HepG2 (cell line): ENCODE data around the gene UBAP2. TPM values are rescaled to one million over a fixed set of nuclear protein-coding genes. Genes with fewer than 3 reads are reported as not detected.

ENCODE experiments used
- ATM ChIP-seq: fragments of 450-650 bp; IDR thresholded peaks from 2 replicates; pipeline ENCODE4 v1.7.1; 2017; ENCODE audit warnings: mild to moderate bottlenecking, borderline replicate concordance
- CERS6 ChIP-seq: sonication (generic); formaldehyde crosslinking; IDR thresholded peaks from 2 replicates; pipeline ENCODE4 v1.5.0; 2020; ENCODE audit warnings: missing genetic modification reagents
- CHD4 ChIP-seq: fragments of 200-600 bp; sonication (generic); IDR thresholded peaks from 2 replicates; pipeline ENCODE4 v1.7.0; 2017; ENCODE audit warnings: mild to moderate bottlenecking, low read length, borderline replicate concordance
- CREB1 ChIP-seq, 2 experiments: fragments of 450-650 bp in 1 of 2; IDR thresholded peaks; 2 replicates each; pipeline ENCODE4 v1.6.1; 2016 to 2017; ENCODE audit warnings: control low read depth in 1 of 2, mild to moderate bottlenecking in 1 of 2, missing compliant biosample characterization in 1 of 2, missing genetic modification characterization in 1 of 2
- FLYWCH1 ChIP-seq: sonication (generic); formaldehyde crosslinking; IDR thresholded peaks from 2 replicates; pipeline ENCODE4 v1.8.1; 2023; ENCODE audit warnings: mild to moderate bottlenecking, missing genetic modification reagents
- FOSL1 ChIP-seq: sonication (generic); formaldehyde crosslinking; IDR thresholded peaks from 2 replicates; pipeline ENCODE4 v1.9.0; 2021; ENCODE audit warnings: missing genetic modification reagents, borderline replicate concordance
- GATA4 ChIP-seq: sonication (generic); IDR thresholded peaks from 2 replicates; pipeline ENCODE4 v1.6.1; 2016; ENCODE audit warnings: antibody characterized with exemption, low read depth, borderline replicate concordance
- HNRNPK ChIP-seq: fragments of 200-400 bp; formaldehyde crosslinking; IDR thresholded peaks from 2 replicates; pipeline ENCODE4 v1.6.1; 2018; ENCODE audit warnings: low read length, low read depth, moderate library complexity, mild to moderate bottlenecking; ENCODE audit not compliant: poor library complexity, severe bottlenecking
- KDM6A ChIP-seq: IDR thresholded peaks from 2 replicates; pipeline ENCODE4 v1.6.1; 2016; ENCODE audit warnings: low read depth
- KMT2B ChIP-seq: IDR thresholded peaks from 2 replicates; pipeline ENCODE4 v1.6.1; 2016; ENCODE audit warnings: missing genetic modification reagents, missing compliant biosample characterization
- MED1 ChIP-seq: sonication (generic); formaldehyde crosslinking; IDR thresholded peaks from 2 replicates; pipeline ENCODE4 v1.4.0; 2020; ENCODE audit warnings: missing genetic modification reagents
- MTF1 ChIP-seq: sonication (generic); formaldehyde crosslinking; IDR thresholded peaks from 2 replicates; pipeline ENCODE4 v1.5.0; 2020; ENCODE audit warnings: missing genetic modification reagents
- PATZ1 ChIP-seq: sonication (generic); formaldehyde crosslinking; IDR thresholded peaks from 2 replicates; pipeline ENCODE4 v1.4.0; 2020; ENCODE audit warnings: missing genetic modification reagents
- POLR2A ChIP-seq, 2 experiments: IDR thresholded peaks; 2 replicates each; pipeline ENCODE4 v1.6.1; 2011; ENCODE audit warnings: low read depth in 2 of 2, low read length in 2 of 2, mild to moderate bottlenecking in 1 of 2, moderate library complexity in 1 of 2; ENCODE audit not compliant: insufficient read depth in 1 of 2
- PRDM4 ChIP-seq: sonication (generic); formaldehyde crosslinking; IDR thresholded peaks from 2 replicates; pipeline ENCODE4 v1.9.0; 2021; ENCODE audit warnings: missing genetic modification reagents, borderline replicate concordance
- RFXANK ChIP-seq: IDR thresholded peaks from 2 replicates; pipeline ENCODE4 v1.6.1; 2016
- SP5 ChIP-seq: IDR thresholded peaks from 2 replicates; pipeline ENCODE4 v1.6.1; 2016; ENCODE audit warnings: low read depth, borderline replicate concordance
- TRIM24 ChIP-seq: sonication (generic); formaldehyde crosslinking; IDR thresholded peaks from 2 replicates; pipeline ENCODE4 v1.8.0; 2022; ENCODE audit warnings: mild to moderate bottlenecking, missing genetic modification reagents
- YEATS4 ChIP-seq: sonication (generic); formaldehyde crosslinking; IDR thresholded peaks from 2 replicates; pipeline ENCODE4 v1.4.0; 2020; ENCODE audit warnings: missing genetic modification reagents, borderline replicate concordance
- ZC3H13 ChIP-seq: sonication (generic); formaldehyde crosslinking; IDR thresholded peaks from 2 replicates; pipeline ENCODE4 v1.8.1; 2023; ENCODE audit warnings: mild to moderate bottlenecking, missing genetic modification reagents, moderate library complexity
- ZNF17 ChIP-seq: sonication (generic); formaldehyde crosslinking; IDR thresholded peaks from 2 replicates; pipeline ENCODE4 v1.5.0; 2020; ENCODE audit warnings: mild to moderate bottlenecking, missing genetic modification reagents
- ZNF230 ChIP-seq: sonication (generic); formaldehyde crosslinking; IDR thresholded peaks from 2 replicates; pipeline ENCODE4 v1.4.0; 2020; ENCODE audit warnings: mild to moderate bottlenecking, missing genetic modification reagents
- ZNF274 ChIP-seq: sonication (generic); formaldehyde crosslinking; IDR thresholded peaks from 2 replicates; pipeline ENCODE4 v1.5.1; 2020; ENCODE audit warnings: mild to moderate bottlenecking, missing genetic modification reagents
- ZNF468 ChIP-seq: sonication (generic); formaldehyde crosslinking; IDR thresholded peaks from 2 replicates; pipeline ENCODE4 v1.8.0; 2022; ENCODE audit warnings: mild to moderate bottlenecking, moderate library complexity, missing genetic modification reagents
- ZNF549 ChIP-seq: sonication (generic); formaldehyde crosslinking; IDR thresholded peaks from 2 replicates; pipeline ENCODE4 v1.5.0; 2020; ENCODE audit warnings: missing genetic modification reagents
- ZNF562 ChIP-seq: sonication (generic); formaldehyde crosslinking; IDR thresholded peaks from 2 replicates; pipeline ENCODE4 v1.8.0; 2022; ENCODE audit warnings: missing genetic modification reagents, borderline replicate concordance
- ZNF577 ChIP-seq: sonication (generic); formaldehyde crosslinking; IDR thresholded peaks from 2 replicates; pipeline ENCODE4 v1.4.0; 2020; ENCODE audit warnings: mild to moderate bottlenecking, low read depth, missing genetic modification reagents, borderline replicate concordance
- polyA plus RNA-seq, 8 experiments: library from polyadenylated mRNA; depleted of rRNA in 3 of 8; stranded (reverse) in 7 of 8; unstranded in 1 of 8; fragments of >200 nt; fragmentation: Illumina TruSeq in 4 of 8; extraction: Trizol in 4 of 8; gene quantifications; 2 replicates each; pipeline versions ENCODE4 v1.2.1 to v1.2.3, GENCODE V29; 2011 to 2016; ENCODE audit warnings: low read depth in 4 of 8, missing spikeins in 1 of 8, mixed read lengths in 1 of 8; ENCODE audit not compliant: insufficient read depth in 1 of 8
- total RNA-seq, 5 experiments: library from RNA; depleted of rRNA; stranded (reverse); fragments of >200 nt; fragmentation: Illumina TruSeq; extraction: Trizol; gene quantifications; 2 replicates each; pipeline ENCODE4 v1.2.3, GENCODE V29; 2016; ENCODE audit warnings: low read depth in 1 of 5

The UBAP2 gene
- total and polyA plus RNA-seq, 2 of the 13 experiments (the other 11 are each of a cell fraction or from before 2014, with no cell fraction given): 19.0 to 22.0 TPM

- no peak for TF ChIP-seq ZNF274 (CRISPR knock-in tag)
- TF ChIP-seq MTF1: no peak
- peak; percentile 54; the same call in 1 of the 2 replicates for TF ChIP-seq ZNF230 (CRISPR knock-in tag)
- no peak for TF ChIP-seq ZNF468 (CRISPR knock-in tag)
- no peak for TF ChIP-seq HNRNPK
- TF ChIP-seq GATA4: no peak; the same call in 1 of the 2 replicates
- TF ChIP-seq FLYWCH1: no peak
- TF ChIP-seq CHD4: no peak
- TF ChIP-seq PATZ1 (CRISPR knock-in tag): 0 out of 2 replicates have a peak, but pooled peaks have one; percentile 19
- no peak for TF ChIP-seq ZNF577 (CRISPR knock-in tag)
- TF ChIP-seq SP5 (CRISPR knock-in tag): no peak
- TF ChIP-seq ATM: no peak
- TF ChIP-seq ZNF549: no peak
- TF ChIP-seq TRIM24 (CRISPR knock-in tag): no peak
- TF ChIP-seq CERS6 (CRISPR knock-in tag): no peak
- no peak for TF ChIP-seq ZNF17 (CRISPR knock-in tag)
- TF ChIP-seq FOSL1 (CRISPR knock-in tag): peak; percentile 79; the same call in 1 of the 2 replicates
- no peak for TF ChIP-seq KMT2B (CRISPR knock-in tag)
- TF ChIP-seq YEATS4: no peak
- no peak for TF ChIP-seq CREB1 (IDR thresholded peaks at IDR 0.05)
- TF ChIP-seq CREB1 (CRISPR knock-in tag; IDR thresholded peaks at IDR 0.05): peak; percentile 53; the same call in 1 of the 2 replicates
- TF ChIP-seq RFXANK (CRISPR knock-in tag): no peak
- no peak for TF ChIP-seq PRDM4 (CRISPR knock-in tag)
- TF ChIP-seq ZC3H13 (CRISPR knock-in tag): no peak
- peak; percentile 48; the same call in 1 of the 2 replicates for TF ChIP-seq MED1 (CRISPR knock-in tag)
- peak in 1 of 2 experiments; percentile 37; a peak in 2 of 4 replicates for TF ChIP-seq POLR2A (IDR thresholded peaks at IDR 0.05; ENCODE audit: insufficient read depth in 1 of 2, low read depth in 2 of 2, low read length in 2 of 2)
- no peak for TF ChIP-seq ZNF562 (CRISPR knock-in tag)
- TF ChIP-seq KDM6A (CRISPR knock-in tag): no peak; the same call in 1 of the 2 replicates
These were observed 24.3 kb upstream of the UBAP2 start (continued) for GRCh38 chr9:34072868-34073590.
